Tibial nerve (tissue), 4 donors: Measurements from ENCODE around the gene ZFAND3. TPM values are rescaled to one million over a fixed set of nuclear protein-coding genes. Genes with fewer than 3 reads are reported as not detected.

ENCODE experiments used
- DNase-seq, 2 donors: peaks; one replicate each; pipeline ENCODE4 v3.0.0-alpha.2; 2019; ENCODE audit warnings: low spot score in 2 of 2
- H3K27ac ChIP-seq, 4 donors: fragments of 200-600 bp; sonication (generic) in 3 of 4; one replicate each; pipeline ENCODE4 v1.5.1; 2017 to 2019; ENCODE audit warnings: mild to moderate bottlenecking in 1 of 4
- H3K27me3 ChIP-seq, 2 donors: fragments of 200-600 bp; sonication (generic) in 1 of 2; one replicate each; pipeline versions ENCODE4 v1.5.1 to v1.6.0; 2017 to 2019
- H3K36me3 ChIP-seq, 3 donors: fragments of 200-600 bp; sonication (generic); one replicate each; pipeline ENCODE4 v1.5.1; 2018 to 2019
- H3K4me1 ChIP-seq, 4 donors: fragments of 200-600 bp; sonication (generic) in 3 of 4; one replicate each; pipeline ENCODE4 v1.5.1; 2017 to 2019
- H3K4me3 ChIP-seq, 4 donors: fragments of 200-600 bp; sonication (generic) in 3 of 4; one replicate each; pipeline ENCODE4 v1.5.1; 2017 to 2019; ENCODE audit warnings: mild to moderate bottlenecking in 1 of 4, moderate library complexity in 1 of 4
- H3K9me3 ChIP-seq, 4 donors: fragments of 200-600 bp; sonication (generic) in 3 of 4; one replicate each; pipeline ENCODE4 v1.5.1; 2017 to 2019
- CTCF ChIP-seq, 5 experiments: fragments of 200-600 bp in 3 of 5; fragments of 450-650 bp in 2 of 5; sonication (generic) in 3 of 5; IDR thresholded peaks; one replicate each; pipeline ENCODE4 v1.5.1; 2016 to 2019; ENCODE audit warnings: antibody characterized with exemption in 5 of 5, mild to moderate bottlenecking in 3 of 5, moderate library complexity in 2 of 5
- EP300 ChIP-seq, 2 donors: sonication (generic); formaldehyde crosslinking; IDR thresholded peaks; one replicate each; pipeline ENCODE4 v1.6.1; 2017; ENCODE audit warnings: antibody characterized with exemption in 2 of 2, mild to moderate bottlenecking in 1 of 2
- POLR2A ChIP-seq, 2 donors: fragments of 450-650 bp; IDR thresholded peaks; one replicate each; pipeline ENCODE4 v1.6.1; 2017; ENCODE audit warnings: antibody characterized with exemption in 2 of 2, mild to moderate bottlenecking in 2 of 2, moderate library complexity in 2 of 2
- WGBS, 2 donors: methylation state at CpG; one replicate each; pipeline ENCODE4 v1.1.5; 2018; 5-methylcytosine and 5-hydroxymethylcytosine counted together
- total RNA-seq, 4 donors: library from RNA; depleted of rRNA; stranded (reverse); fragments of >200 nt; gene quantifications; one replicate each; pipeline ENCODE4 v1.1.0, GENCODE V29; 2016

Gene ZFAND3
- total RNA-seq, 4 donors from 2014 or later, result 30.1 to 47.9 (median 39.1) TPM

GRCh38 chr6:38025451-38025850, 205.9 kb downstream of the ZFAND3 start:
- H3K4me1 ChIP-seq, result peaks cover 0 to 42% (median 0%) of the 10 kb centered on the region in 4 donors
- no peak overlapping the region for H3K4me3 ChIP-seq
- H3K27ac ChIP-seq, result no peak overlapping the region
- peaks cover 0 to 6% (median 0%) of the 10 kb centered on the region in 4 donors for H3K9me3 ChIP-seq
- no peaks in the 10 kb centered on the region for H3K27me3 ChIP-seq
- TF ChIP-seq CTCF (IDR thresholded peaks at IDR 0.05), result no peak
- TF ChIP-seq EP300 (IDR thresholded peaks at IDR 0.05), result no peak
- no peak for TF ChIP-seq POLR2A (IDR thresholded peaks at IDR 0.05)
- peaks cover 0 to 3% (median 0%) of the 10 kb centered on the region in 3 donors for H3K36me3 ChIP-seq
- DNase-seq, result no peak

- TF ChIP-seq CTCF (IDR thresholded peaks at IDR 0.05), result no peak
- no peak for TF ChIP-seq POLR2A (IDR thresholded peaks at IDR 0.05)
- no peak for TF ChIP-seq EP300 (IDR thresholded peaks at IDR 0.05)
- Histone ChIP-seq H3K4me3 (no peak overlapping the region), H3K4me1 (peaks cover 0 to 37% (median 0%) of the 10 kb centered on the region in 4 donors), H3K27me3 (no peaks in the 10 kb centered on the region), H3K27ac (no peak overlapping the region), H3K36me3 (peaks cover 0 to 3% (median 0%) of the 10 kb centered on the region in 3 donors), H3K9me3 (peaks cover 0 to 6% (median 0%) of the 10 kb centered on the region in 4 donors)
- no peak for DNase-seq
- WGBS, 2 donors, result 86 to 91% methylated on average over 2 of the region's 2 CpGs
Measured at GRCh38 chr6:38027685-38028373, 208.3 kb downstream of the ZFAND3 start.

- no peaks in the 10 kb centered on the region for H3K36me3 ChIP-seq
- peaks cover 0 to 60% (median 8%) of the 10 kb centered on the region in 4 donors for H3K4me1 ChIP-seq
- no peak for DNase-seq
- no peak overlapping the region for H3K27ac ChIP-seq
- no peak for TF ChIP-seq CTCF (IDR thresholded peaks at IDR 0.05)
- TF ChIP-seq EP300 (IDR thresholded peaks at IDR 0.05), result no peak
- no peak for TF ChIP-seq POLR2A (IDR thresholded peaks at IDR 0.05)
- H3K9me3 ChIP-seq, result no peaks in the 10 kb centered on the region
- H3K4me3 ChIP-seq, result no peak overlapping the region
- no peaks in the 10 kb centered on the region for H3K27me3 ChIP-seq
Measured at GRCh38 chr6:38030380-38030779, 210.9 kb downstream of the ZFAND3 start.

GRCh38 chr6:38032797-38033196, 213.3 kb downstream of the ZFAND3 start:
- Histone ChIP-seq H3K27me3 (no peaks in the 10 kb centered on the region), H3K27ac (no peak overlapping the region), H3K4me1 (peaks cover 0 to 56% (median 8%) of the 10 kb centered on the region in 4 donors), H3K9me3 (no peaks in the 10 kb centered on the region), H3K4me3 (no peak overlapping the region), H3K36me3 (no peaks in the 10 kb centered on the region)
- no peak for DNase-seq
- no peak for TF ChIP-seq CTCF (IDR thresholded peaks at IDR 0.05)
- no peak for TF ChIP-seq POLR2A (IDR thresholded peaks at IDR 0.05)
- WGBS, 2 donors, result 45 to 55% methylated on average over 1 of the region's 1 CpG

- Histone ChIP-seq H3K36me3 (no peaks in the 10 kb centered on the region), H3K27ac (no peak overlapping the region), H3K9me3 (no peaks in the 10 kb centered on the region), H3K27me3 (no peaks in the 10 kb centered on the region), H3K4me1 (peaks cover 0 to 49% (median 8%) of the 10 kb centered on the region in 4 donors), H3K4me3 (no peak overlapping the region)
- TF ChIP-seq EP300 (IDR thresholded peaks at IDR 0.05) (no peak), POLR2A (IDR thresholded peaks at IDR 0.05) (no peak), CTCF (IDR thresholded peaks at IDR 0.05) (no peak)
- 94% methylated on average over 1 of the region's 1 CpG for WGBS, 2 donors
- DNase-seq, result no peak
Measured at GRCh38 chr6:38033442-38033982, 214.0 kb downstream of the ZFAND3 start.
